ENCODE measurements around the gene WDR27.
"Not testable (repeated sequence)": the region's sequence is repeated elsewhere in the genome, so short reads cannot be mapped to it uniquely, and the experiment has no call there.

Gene WDR27

DNA sequence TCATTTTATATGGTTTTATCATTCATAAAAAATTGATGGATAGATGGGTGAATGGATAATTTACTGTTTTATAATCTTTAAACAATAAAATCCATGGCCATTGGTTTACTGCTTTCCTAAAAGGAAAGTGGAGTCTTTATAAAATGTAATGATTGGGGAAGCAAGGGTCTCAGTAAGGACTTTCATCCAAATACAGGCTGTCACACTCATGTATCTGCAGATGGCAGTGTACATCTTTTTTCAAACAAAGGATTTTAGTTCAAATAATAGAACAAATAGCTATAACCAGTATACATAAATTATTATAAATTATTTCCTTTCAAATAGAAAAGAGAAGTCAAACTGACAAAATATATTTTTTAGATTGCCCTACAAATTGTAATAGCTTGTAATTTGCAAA lies 190.0 kb downstream of the WDR27 start:
- DNase-seq, result not testable (repeated sequence)

DNA sequence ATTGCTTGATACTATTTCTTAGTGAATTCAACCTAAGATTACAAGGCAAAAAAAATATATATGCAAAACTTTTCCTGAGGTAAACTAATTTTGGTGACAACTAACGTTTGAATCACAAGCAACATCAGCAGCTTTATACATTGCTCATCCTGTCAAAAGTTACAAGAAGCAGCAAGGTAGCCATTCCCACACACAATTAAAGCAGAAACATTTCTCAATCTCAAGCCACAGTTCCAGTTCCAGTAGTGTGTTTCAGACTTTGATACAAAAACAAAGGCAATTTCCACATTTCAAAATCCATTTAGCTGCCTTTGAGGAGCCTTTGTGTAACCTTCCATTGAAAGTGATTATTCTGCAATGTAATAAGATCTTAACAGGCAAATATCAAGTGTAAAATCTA lies 191.0 kb downstream of the WDR27 start:
- no peak for DNase-seq

DNA sequence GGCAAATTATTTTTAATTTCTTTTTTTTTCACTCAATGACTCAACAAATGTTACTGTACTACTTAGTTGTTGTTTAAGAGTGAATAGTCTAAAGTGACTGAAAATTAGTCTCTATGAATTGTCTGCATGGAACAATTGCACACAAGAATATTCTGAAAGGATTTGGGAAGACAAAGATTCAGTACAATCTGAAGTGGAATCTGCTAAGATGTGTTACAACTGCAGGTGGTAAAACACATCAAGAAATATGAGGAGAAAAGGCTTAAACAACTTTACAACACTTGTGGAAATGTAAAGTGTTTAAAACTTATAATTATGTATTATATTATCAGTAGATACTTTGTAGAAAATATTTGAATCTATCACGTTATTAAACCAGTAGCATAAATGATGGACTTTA lies 193.4 kb downstream of the WDR27 start:
- no peak for DNase-seq

DNA sequence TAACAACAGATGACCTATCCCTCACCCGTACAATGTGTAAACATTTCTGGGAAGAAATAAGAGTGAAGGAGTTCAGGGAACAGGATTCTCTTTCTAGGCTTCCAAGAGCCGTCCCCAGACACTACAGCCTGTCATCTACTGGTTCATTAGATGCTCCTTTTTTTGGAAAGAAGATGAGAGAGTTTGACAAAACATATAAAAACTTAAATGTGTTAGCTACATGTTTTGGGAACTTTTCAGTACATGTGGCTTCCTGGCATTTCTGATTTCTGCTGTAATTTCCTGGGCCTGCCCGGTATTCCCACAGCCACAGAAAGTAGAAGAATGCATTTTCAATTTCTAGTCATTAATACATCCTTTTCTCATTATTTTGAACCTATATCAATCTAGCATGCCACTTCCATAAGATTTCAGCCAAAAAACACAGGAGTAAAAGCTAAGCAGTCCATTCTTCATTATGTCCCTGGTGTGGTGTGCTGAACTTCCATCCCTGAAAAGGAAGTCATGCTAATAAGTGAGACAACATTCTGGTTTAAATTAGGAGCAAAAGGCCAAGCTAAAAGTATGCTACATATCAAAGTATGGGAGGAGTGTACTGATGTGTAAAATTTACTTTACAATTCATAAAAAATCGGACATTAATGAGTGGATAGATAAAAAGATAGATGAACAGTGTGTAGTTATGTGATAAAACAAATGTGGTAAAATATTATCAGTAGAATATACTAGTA lies 198.2 kb downstream of the WDR27 start:
- no peak for DNase-seq

DNA sequence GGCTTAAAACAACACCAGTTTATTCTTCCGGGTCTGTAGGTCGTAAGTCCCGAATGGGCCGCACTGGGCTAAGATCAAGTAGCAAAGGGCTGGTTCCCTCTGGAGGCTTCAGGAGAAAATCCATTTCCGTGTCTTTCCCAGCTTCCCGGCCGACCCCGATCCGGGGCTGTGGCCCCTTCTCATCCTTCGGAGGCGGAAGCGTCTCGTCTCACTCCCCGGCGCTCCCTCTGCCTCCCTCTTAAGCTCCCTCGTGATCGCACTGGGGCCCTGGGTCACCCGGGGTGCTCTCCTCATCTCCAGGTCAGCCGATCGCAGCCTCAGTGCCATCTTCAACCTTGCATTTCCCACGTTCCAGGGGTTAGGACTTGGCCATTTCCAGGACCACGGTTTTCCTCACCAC lies 199.4 kb downstream of the WDR27 start:
- DNase-seq, result no peak

DNA sequence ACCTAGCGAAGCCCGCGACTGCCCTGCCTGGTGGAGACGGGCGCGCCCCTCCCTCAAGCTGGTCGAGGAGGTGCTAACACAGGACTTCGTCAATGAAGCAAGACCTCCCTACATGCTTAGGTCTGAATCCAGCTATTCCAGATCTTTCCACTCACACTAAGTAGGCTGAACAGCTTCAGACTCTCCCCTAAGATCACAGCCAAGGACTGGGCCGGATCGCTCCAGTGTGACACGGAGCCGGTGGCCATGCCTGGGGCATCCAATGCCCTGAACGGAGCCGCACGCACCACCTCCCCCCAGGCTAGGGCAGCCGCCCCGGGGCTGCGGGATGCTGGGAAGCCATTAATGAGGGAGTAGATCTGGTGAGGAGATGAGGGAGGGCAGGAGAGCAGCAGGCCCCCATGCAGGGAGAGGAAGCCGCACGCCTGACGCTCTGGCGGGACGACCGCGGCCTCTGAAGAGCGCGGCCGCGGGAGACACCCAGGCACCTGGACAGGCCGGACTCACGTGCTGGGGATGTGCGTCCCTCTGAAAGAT lies 200.0 kb downstream of the WDR27 start:
- no peak for DNase-seq

DNA sequence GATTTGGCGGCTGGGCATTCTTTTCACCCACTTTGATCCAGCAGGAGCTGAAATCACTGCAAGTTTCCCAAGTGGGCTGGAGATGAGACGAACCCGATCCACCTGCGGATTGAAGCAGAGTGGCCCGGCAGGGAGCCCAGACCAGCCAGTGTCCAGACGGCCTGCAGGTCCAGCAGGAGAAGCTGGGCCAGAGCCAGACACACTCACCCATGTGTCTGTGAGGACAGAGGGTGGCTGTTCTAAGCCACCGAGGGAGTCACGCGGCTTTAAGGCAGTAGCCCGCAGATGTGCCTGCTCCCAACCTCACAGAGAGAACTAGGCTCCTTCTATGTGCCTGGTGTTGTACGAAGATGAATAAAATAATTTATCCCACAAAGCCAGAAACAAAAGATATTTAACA lies 200.7 kb downstream of the WDR27 start:
- DNase-seq, result no peak

DNA sequence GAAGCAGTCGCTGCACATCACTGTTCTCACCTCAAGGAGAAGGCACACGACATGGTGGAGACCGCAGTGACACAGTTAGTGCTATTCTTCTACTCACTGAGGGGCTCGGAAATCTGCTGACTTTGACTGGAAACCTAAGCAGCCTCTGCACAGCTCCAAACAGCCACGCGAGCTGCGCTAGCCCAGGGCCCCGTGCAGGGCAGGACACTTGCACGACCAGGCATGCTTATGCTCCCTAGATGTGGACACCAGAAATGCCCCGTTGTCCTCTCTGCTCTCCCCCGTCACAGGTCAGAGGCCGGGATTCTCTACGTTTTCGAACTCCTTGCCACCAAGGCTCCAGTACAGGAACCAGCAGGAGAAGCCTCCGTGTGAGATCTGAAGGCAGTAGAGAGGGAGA lies 201.1 kb downstream of the WDR27 start:
- DNase-seq, result no peak

DNA sequence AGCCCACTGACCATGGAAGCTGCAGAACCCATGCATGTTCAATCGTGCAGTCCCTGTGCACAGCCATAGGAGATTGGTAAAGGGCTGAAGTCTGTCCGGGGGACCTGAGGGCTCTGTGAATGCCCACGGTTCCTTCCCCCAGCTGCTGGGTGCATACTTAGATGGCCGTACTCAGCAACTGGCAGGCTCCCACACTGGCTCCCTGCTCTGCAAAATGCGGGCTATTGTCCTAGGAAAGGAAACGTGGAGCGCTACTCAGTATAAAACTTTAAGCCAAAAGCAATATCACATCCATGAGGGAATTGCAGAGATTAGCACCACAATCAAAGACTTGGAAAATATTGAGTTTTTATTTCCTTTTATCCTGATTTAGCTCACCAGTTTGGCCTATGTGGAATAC lies 202.0 kb downstream of the WDR27 start:
- DNase-seq, result no peak

DNA sequence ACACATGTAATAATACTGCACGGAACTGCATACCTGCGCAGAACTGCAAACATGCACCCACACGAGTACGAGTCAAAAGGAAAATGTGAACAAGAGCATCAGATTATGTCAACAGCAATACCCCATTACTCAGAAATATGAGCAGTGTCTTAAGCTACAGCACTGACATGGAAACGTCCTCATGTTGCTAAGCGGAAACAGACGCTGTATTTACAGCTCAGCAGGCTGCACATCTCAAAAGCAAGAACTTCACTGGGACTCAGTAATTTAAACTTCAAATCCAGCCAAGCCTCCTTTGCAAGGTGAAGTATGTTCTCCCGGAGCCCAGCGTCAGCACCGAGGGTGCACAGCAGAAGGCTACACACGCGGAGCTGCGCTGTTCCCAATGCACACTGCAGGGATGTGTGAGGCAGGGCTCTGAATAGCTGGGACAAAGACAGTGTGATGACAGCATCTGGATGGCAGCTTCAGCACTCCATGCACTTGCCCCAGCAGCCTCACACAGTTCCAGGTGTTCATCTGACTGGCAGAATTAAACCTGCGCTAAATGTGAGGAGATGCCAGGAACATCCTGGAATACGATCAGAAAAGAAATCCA lies 202.8 kb downstream of the WDR27 start:
- no peak for DNase-seq

DNA sequence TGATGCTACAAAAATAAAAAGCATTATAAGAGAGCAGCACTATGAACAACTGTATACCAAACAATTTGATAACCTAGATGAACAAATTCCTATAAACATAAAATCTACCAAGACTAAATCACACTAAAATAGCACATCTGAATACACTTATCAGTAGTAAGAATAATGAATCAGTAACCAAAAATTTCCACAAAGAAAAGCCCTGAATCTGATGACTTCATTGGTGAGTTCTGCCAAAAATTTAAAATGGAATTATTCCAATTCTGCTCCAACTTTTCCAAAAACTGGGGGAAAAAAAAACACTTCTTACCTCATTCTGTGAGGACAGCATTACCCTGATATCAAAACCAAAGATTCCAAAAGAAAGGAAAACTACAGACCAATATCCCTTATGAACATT lies 206.2 kb downstream of the WDR27 start:
- DNase-seq, result no peak

DNA sequence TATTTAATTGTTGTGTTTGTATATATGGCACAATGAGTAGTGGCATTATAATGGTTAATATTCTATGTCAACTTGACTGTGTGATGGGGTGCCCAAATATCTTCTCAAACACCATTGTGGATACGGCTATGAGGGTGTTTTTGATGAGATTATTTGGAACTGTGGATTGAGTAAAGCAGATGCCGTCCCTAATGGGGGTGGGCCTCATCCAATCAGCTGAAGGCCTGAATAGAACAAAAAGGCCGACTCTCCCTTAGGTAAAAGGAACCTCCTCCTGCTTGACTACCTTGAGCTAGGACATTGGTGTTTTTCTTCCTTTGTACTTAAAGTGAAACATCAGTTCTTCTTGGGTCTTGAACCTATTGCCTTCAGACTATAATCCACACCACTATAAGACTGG lies 207.8 kb downstream of the WDR27 start:
- no peak for DNase-seq

DNA sequence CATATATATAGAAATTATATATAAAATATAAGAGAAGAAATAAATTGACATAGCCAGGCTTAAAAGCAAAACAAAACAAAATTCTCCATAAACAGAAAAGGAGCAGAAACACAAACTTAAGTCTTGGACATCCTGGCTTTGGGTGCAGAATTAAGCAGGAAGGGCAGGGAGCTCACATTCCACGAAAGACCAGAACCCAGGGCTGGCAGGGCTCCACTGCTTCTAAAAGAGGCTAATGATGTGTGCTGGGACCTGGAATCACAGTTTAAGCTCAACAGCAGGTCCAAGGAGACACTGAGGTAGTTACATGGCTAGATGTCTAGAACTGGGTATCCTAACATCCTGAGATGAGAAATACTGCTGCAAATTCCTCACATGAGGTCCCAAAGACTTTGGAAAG lies 210.3 kb downstream of the WDR27 start:
- DNase-seq, result no peak

DNA sequence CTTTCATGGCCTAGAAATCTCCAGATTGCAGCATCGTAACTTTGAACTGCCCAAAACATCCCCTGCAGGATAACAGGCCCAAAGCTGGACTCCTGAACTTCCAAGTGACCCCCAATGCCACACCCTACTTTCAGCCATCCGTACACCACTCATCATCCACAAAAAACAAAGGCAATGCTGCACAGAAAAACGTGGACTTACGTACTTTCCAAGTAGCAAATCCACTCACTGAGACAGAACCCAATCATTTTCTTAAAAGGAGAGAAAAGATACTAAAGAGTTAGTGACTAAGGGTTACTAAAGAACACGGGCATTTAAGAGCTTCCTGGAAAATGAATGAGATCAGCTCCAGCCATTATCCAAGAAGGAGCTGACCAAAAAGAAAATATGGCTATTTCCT lies 211.0 kb downstream of the WDR27 start:
- no peak for DNase-seq

DNA sequence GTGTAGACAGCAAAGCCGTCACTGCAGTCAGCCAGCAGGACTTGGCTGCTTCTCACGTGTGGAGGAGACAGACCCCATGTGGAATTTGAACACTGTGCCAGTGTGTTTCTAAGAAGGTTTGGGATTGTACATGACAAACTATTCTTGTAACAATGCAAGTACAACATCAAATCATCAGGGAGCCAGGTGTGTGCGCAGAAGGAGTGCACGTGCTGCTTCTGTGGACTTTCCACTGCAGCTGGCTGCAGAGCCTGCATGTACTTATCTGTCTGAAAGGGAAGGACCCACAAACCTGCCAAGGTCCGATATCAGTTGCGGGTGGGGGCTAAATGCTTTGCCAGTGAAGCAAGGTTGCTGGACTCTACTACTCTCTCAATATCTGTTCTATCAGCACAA lies 211.6 kb downstream of the WDR27 start:
- DNase-seq, result no peak

DNA sequence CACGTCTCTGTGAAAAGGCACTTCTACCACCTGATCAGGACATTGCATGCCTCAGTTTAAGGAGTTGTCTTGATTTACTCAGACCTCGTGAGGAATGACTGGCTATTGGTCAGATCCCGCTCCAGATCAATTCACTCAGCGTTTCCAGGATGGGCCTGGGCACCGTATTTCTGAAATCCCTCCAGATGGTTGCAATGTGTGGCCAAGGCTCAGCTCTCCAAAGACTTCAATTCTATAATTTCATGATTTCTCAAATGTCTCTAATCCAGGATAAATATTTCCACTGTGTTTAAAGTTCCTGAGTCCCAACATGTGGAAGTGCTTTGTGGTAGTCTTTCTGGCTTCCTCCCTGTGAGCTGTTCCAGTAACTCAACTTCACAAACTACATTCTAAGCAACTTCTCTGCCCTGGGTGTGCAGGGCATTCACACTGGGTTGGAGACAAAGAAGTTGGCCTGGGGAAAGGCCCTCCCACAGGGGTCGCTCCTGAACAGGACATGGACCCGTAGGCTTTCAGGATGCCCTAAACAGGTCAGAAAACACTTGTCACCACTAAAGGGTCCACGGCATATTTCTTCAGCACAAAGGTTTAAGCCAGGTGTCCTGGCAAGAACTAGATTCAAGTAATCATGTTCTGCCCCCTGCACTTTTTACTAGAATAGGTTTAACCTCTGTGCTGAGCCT lies 212.1 kb downstream of the WDR27 start:
- DNase-seq, result no peak

DNA sequence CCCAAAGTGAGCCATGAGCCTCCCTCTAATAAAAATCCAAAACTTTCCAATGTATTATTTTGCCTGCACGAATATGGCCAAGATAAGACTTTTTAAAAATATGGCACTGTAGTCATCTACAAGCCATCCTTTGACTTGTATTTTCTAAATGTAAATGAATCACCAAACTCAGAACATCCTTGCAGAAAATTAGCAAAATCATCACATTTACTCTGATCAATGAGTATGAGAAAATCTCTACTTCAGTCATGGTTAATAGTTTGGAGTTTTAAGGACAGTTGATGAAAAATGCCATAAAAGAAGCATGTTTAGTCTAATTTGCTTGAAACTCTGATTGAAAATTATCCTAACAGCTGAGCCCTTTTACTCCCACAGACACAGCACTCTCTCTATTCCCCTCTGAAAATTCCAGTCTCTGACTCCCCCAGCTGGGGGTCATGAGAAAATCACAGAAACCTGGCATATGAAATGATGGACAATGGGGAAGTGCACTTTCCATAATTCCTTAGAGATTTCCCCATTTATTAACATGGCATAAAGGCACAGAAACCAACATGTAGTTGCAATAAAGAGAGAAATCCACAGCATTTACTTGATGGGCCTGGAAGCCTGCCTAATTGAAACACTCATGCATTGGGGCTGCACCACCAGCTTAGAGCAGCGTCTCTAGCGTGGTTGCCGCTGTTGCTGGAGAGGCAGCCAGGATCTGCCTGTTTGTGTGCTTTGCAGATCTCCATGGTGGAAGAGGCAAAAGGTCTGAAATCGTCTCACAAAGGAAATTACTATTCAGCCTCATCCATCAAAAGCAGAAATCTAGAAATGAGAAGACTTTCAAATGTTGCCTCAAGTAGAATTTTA lies 214.0 kb downstream of the WDR27 start:
- DNase-seq, result no peak

DNA sequence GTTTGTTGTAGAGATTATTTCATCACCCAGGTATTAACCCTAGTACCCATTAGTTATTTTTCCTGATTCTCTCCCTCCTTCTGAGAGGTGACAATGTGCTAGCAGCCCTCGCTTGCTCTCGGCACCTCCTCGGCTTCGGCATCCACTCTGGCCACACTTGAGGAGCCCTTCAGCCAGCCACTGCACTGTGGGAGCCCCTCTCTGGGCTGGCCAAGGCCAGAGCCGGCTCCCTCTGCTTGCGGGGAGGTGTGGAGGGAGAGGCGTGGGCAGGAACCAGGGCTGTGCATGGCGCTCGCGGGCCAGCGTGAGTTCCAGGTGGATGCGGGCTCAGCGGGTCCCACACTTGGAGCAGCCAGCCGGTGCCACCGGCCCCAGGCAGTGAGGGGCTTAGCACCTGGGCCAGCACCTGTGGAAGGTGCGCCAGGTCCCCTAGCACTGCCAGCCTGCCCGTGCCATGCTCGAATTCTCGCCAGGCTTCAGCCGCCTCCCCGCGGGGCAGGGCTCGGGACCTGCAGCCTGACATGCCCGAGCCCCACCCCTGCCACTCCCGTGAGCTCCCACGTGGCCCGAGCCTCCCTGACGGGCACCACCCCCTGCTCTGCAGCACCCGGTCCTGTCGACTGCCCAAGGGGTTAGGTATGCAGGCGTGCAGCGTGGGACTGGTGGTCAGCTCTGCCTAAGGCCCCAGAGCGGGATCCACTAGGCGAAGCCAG lies 221.9 kb downstream of the WDR27 start:
- no peak for DNase-seq

DNA sequence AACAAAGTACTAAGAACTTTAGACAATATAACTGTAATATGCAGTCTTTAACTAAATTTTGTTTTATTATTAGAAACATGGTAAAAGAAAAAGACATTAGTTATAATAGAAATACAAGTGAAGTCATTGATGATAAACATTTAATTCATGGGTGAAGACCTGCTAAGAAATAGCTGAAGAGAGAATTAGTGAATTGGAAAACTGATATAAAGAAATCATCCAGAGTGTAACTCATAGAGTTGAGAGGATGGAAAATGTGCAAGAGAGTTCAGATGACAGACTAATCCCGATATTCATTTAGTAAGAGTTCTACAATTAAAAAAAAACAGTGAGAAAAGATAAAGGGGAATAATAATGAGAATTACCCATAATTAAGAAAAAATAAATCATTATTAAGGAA lies 227.5 kb downstream of the WDR27 start:
- DNase-seq, result no peak

DNA sequence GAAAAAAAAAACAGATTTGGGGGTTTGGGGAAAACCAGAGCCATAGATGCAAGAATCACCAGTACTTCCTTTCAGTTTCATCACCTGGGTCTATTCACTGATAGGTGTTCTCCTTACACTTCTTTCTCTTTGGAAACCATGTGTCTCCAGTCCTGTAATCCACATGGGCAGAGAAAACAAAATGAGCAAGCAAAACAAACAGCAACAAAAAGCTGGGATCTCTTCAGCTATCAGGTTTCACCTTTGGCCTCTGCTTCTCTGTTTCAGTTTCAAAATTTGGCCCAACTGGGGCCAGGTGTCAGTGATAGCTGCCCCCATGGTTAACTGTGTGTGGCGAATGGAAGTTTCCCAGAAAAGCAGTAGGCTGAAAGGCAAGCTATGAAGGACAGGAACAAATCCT lies 228.2 kb downstream of the WDR27 start:
- no peak for DNase-seq

DNA sequence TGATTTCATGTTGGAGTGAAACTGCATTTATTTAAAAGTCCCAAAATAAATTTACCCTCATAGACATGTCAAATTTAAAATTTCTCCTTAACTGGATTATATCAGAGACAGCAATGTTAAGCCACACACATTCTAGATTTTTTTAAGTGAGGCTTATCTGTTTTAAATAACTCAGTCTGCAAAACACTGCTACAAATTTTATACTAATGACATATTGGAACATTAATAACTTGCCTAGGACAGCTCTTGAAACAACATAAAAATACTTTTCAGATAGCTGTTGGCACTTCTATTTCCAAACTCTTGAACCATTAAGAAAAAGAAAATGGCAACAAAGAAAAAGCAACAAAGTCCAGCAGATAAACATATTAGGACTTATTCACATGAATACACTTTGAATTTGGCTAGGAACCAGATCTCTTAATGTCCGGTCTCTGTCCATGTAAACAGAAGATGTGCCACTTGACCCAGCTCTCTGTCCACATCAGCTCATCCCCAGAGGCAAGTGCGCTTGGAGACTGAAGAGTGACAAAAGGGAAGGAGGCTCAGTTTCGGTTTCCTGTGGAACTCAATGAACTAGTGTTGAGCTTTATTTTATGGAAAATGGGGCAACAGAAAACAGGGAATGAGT lies 228.9 kb downstream of the WDR27 start:
- DNase-seq, result no peak

DNA sequence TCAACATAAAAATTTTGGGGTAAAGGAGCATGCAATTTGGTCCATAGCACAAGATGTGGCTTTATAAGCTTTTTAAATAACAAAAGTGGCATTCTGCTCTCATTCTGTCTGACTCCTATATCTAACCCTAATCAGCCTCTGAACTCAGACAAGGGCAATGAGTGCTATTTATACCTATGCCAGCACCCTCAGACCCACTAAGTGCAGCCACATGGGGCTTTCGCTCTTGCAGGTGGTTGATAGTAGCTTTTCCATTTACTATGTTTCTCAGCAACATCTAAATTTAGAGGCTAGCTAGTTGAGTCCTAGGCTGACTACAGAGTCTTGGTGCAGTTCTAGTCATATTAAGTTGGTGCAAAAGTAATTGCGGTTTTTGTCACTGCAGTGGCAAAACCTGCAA lies 231.0 kb downstream of the WDR27 start:
- DNase-seq, result no peak
